ENCODE results near the gene MATCAP1.

- TF ChIP-seq NFE2L1 (CRISPR knock-in tag; IDR thresholded peaks at IDR 0.05) (no peak), CTCF (IDR thresholded peaks at IDR 0.05) (no peak), ESRRA (CRISPR knock-in tag; IDR thresholded peaks at IDR 0.05; ENCODE audit: borderline replicate concordance) (no peak)
Observed at GRCh38 chr16:67170168-67170948, 13.4 kb downstream of the MATCAP1 start, which contains the start of gene NOL3.

All from WTC11 (cell line).